ENCODE results near the gene TWIST2.

The TWIST2 gene

DNA sequence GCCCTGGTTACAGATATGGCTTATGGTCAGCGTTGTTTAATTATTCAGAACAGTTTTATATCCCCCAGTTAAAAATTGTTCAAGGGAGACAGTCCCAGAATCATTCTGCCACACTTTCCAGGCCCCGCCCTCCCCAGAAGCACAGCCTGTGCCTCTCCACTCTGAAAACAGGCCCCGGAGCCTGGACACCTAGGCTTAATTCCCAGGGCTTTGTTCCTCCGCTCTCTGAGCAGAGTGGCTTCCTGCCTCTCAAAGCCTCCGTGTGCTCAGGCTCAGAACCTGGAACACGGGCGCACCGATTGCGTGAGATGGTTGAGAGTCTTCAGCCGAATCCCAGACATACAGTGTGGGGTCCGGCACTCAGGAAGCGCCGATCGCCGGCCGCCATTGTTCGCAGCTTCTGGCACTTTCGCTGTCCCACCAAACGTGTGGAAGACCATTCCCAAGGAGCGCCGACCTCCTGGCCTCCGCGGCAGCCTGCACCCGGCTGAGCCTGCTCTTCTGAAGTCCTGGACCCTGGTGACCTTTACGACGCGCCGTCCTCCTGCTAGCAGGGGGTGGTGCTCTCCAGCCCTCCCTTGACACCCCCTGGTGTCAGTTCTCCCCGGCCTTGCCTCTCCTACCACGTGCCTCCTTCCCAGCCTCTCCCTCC is 45.6 kb downstream of the TWIST2 start:
- no peak overlapping the region for H3K27ac Mint-ChIP-seq
- H3K9me3 Mint-ChIP-seq (ENCODE audit: low read depth), result no peaks in the 10 kb centered on the region
- no peak overlapping the region for H3K4me3 Mint-ChIP-seq
- H3K36me3 Mint-ChIP-seq, result no peaks in the 10 kb centered on the region
- H3K4me1 Mint-ChIP-seq (ENCODE audit: low read depth), result no peaks in the 10 kb centered on the region
- peaks cover 2% of the 10 kb centered on the region for H3K27me3 Mint-ChIP-seq

DNA sequence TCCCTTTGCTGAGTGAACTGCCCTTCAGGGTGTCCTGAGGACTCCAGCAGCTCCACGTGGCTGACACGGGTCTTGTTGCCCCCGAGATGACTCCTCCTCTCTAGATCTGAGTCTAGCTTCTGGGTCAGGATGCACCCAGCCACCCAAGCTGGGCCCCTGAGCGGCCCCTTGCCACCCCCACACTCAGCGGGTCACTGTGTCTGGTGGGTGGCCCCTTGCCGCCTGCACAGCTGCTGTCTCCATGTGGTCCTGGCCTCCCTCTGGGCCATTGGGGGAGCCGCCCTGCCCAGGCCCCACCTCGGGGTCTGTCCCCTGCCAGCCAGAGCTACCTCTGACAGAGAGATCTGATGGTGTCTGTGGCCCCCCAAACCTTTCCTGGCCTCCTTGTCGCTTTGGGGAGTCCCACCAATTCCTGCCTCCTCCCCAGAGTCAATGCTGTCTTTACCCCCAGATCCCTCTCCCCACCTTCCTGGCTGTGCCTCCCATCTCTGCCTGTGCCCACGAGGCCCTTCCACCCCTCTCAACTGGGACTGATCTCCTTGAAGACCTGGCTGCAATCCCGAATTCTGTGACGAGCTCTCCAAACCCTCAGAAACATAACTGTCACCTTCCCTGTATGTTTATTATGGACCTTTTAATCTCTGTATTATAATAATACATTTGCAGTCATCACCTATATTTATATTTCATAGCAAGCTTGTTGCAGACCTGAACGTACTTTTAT is 46.5 kb downstream of the TWIST2 start:
- H3K9me3 Mint-ChIP-seq (ENCODE audit: low read depth), result no peaks in the 10 kb centered on the region
- no peaks in the 10 kb centered on the region for H3K36me3 Mint-ChIP-seq
- H3K27me3 Mint-ChIP-seq, result peaks cover 2% of the 10 kb centered on the region
- no peak overlapping the region for H3K27ac Mint-ChIP-seq
- no peak overlapping the region for H3K4me3 Mint-ChIP-seq
- no peaks in the 10 kb centered on the region for H3K4me1 Mint-ChIP-seq (ENCODE audit: low read depth)

DNA sequence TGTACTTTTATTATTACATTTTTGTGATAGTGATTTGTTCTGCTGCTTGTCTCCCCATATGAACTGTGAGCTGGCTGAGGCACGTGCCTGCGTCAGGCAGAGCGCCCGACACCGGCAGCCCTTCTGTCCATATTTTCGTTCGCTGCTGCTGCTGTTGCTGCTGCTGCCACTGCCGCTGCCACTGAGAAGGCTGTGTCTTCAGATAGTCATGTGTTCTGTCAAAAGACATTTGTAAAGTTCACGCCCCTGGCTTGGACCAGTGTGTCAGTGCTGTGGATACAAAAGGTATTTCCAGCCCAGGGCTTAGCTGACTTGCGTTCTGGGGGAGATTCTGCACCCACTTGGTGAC is 47.0 kb downstream of the TWIST2 start:
- H3K4me1 Mint-ChIP-seq (ENCODE audit: low read depth), result no peaks in the 10 kb centered on the region
- H3K4me3 Mint-ChIP-seq, result no peak overlapping the region
- peaks cover 2% of the 10 kb centered on the region for H3K27me3 Mint-ChIP-seq
- H3K36me3 Mint-ChIP-seq, result no peaks in the 10 kb centered on the region
- no peaks in the 10 kb centered on the region for H3K9me3 Mint-ChIP-seq (ENCODE audit: low read depth)
- H3K27ac Mint-ChIP-seq, result no peak overlapping the region

DNA sequence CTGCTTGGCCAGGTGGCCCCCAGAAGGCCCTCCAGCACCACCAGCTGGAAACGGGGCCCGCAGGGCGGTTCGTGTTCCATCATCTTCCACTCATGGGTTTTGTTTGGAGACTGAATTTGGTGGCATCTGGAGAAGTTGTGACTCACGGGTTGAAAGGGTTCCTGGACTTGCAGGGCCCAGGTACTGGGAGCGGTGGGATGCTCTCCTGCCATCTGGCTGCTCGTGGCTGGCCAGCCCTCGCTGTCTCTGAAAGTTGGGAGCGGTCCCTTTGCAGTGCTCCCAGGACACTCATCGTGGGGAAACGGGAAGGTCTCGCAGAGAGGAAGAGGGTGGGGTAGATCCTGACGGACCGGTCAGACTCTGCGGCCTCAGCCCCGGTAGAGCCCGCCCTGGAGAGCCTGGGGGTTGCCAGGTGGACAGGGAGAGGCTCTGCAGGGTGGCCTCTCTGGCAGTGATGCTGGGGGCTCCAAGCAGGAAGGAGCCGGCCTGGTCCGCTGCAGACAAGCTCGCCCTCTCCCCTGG is 47.5 kb downstream of the TWIST2 start:
- Mint-ChIP-seq H3K36me3 (no peaks in the 10 kb centered on the region), H3K4me3 (no peak overlapping the region), H3K27ac (no peak overlapping the region), H3K27me3 (peaks cover 2% of the 10 kb centered on the region), H3K4me1 (ENCODE audit: low read depth) (no peaks in the 10 kb centered on the region), H3K9me3 (ENCODE audit: low read depth) (no peaks in the 10 kb centered on the region)

DNA sequence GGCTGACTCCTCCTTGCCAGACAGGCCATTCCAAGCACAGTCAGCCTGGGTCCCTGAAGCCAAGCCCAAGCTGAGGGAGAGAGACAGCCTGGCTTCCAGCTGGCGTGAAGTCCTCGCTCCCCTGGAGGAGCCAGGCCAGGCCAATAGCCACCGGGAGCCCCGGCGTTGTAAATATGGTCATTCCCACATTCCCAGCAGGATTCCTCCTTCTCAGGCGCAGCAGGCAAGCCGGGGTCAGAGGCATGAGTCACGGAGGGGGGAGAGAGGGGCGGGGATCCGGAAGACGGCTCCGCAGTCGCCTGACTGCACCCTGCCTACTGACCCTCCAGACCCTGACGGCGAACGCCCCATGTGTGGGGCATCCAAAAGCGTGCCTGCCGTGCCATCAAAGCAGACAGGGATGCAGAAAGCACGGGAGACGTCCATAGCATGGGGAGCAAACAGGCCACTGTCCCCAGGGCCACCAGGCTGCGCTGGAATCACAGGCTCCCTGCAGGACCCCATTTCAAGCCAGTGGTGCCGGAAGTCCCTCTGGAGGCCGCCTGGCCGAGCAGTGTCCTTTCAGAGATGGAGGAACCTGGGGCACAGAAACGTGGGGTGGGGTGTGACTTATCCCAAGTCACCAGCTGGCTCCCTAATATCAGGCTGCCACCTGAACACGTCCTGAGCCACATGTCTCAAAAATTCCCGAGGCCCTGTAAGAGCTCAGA is 48.2 kb downstream of the TWIST2 start:
- Mint-ChIP-seq H3K27ac (no peak overlapping the region), H3K27me3 (peaks cover 2% of the 10 kb centered on the region), H3K4me3 (no peak overlapping the region), H3K36me3 (no peaks in the 10 kb centered on the region), H3K4me1 (ENCODE audit: low read depth) (no peaks in the 10 kb centered on the region), H3K9me3 (ENCODE audit: low read depth) (no peaks in the 10 kb centered on the region)

DNA sequence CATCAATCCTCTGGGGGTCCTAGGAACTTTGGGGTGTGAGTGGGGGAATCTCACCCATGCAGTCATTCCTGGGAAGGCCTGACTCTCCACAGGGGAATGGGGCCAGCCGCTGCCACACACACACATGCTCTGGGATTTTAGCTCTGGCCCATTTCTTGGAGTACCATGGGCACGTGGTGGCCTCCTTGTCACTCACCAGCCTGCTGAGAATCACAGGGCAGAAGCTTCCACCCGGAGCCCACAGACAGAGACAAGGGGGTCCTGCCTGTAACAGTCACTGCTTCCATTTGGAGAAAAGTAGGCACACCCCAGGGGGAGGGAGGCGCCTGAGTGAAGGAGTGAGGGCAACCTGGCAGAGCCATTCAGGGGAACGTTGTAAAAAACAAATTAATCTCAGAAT is 48.8 kb downstream of the TWIST2 start:
- H3K4me3 Mint-ChIP-seq, result no peak overlapping the region

DNA sequence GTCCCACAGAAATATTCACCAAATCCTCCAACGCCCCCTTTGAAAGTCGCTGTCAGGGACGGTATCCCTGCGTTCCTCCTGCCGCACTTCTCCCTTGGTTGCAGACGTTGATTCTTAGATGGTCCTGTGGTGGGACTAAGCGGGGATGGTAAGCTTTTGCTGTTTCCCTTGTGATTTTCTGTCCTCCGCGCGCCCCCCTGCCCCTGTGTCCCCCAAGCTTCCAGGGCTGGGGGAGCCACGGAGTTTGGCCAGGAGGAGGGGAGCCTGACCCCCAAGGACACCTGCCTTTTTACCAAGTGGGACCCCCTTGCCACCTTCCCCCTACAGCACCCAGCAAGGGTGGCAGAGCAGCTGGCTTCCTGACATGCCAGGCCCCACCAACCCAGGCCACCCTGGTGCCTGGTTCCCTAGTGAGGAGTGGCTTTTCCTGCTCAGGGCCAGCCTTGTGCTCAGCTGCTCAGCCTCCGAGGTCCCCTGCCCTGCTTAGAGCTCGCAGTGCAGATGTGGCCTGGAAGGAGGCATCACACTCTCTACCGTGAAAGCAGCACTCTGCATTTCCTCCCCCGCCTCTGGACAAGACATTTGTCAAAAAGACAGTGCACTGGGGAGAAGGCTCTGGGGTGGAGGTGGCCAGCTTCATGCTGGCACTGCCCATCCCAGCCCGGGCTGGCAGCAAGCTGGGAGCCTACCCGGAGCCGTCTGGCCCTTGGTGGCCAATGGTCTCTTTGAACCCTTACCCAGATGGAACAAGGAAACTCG is 49.4 kb downstream of the TWIST2 start:
- Mint-ChIP-seq H3K36me3 (no peaks in the 10 kb centered on the region), H3K9me3 (ENCODE audit: low read depth) (no peaks in the 10 kb centered on the region), H3K4me3 (no peak overlapping the region), H3K27me3 (peaks cover 3% of the 10 kb centered on the region), H3K27ac (no peak overlapping the region), H3K4me1 (ENCODE audit: low read depth) (no peaks in the 10 kb centered on the region)

More for the DNA sequence above, 48.8 kb downstream of the TWIST2 start:
- Mint-ChIP-seq H3K27ac (no peak overlapping the region), H3K4me1 (ENCODE audit: low read depth) (no peaks in the 10 kb centered on the region), H3K27me3 (peaks cover 3% of the 10 kb centered on the region), H3K9me3 (ENCODE audit: low read depth) (no peaks in the 10 kb centered on the region), H3K36me3 (no peaks in the 10 kb centered on the region)

DNA sequence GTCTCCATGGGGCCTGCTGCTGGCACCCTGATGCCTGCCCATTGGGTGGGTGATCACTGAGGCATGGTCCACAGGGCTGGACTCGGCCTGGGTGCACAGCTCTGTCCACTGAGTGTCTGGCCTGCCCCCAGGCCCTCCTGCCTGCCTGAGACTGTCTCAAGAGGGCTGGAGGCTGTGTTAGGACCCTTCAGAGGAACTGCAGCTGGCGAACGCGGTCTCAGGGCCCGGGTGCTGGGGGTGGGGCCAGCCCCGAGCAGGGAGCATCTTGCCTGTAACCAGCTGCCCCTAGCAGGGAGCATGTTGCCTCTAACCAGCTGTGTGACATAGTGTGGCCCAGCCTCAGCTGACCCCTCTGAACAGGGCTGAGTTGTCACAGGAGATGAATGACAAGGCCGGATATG is 50.0 kb downstream of the TWIST2 start:
- Mint-ChIP-seq H3K4me1 (ENCODE audit: low read depth) (no peaks in the 10 kb centered on the region), H3K4me3 (no peak overlapping the region), H3K9me3 (ENCODE audit: low read depth) (no peaks in the 10 kb centered on the region), H3K36me3 (no peaks in the 10 kb centered on the region), H3K27me3 (peaks cover 3% of the 10 kb centered on the region), H3K27ac (no peak overlapping the region)

DNA sequence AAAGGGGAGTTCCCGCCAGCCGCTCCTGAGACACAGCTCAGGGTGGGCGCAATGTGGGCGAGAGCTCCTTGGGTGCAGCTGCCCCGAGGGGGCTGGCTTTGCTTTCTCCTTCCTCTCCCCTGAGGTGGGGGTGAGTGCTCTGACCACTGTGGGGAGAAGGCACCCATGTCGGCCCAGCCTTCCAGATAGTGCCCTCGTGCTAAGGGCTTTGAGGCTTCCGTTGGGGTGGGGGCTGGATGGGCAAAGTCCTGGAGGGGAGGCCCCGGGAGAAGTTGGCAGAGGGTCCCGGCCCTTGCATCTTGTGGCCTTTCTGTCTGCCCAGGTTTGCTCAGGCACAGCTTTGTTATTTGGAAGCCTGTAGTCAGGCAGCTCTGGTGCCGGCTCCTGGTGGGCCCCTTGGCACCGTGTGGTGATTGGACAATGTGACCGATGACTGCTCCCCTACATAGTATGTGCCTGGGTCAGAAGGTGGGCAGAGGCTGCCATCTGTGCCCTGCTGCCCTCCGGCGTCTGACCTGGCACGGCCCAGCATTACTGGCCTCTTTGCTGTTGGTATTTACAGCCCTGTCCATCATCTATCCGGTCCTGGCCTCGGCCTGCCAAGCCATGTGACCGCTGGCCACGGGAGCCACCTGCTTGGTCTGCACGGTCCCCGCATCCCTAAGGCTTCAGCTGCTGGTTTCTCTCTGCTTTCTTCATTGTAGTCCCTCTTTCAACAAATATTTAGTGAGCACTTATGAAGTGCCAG is 50.8 kb downstream of the TWIST2 start:
- H3K27me3 Mint-ChIP-seq, result peaks cover 3% of the 10 kb centered on the region
- no peak overlapping the region for H3K27ac Mint-ChIP-seq
- H3K4me1 Mint-ChIP-seq (ENCODE audit: low read depth), result no peaks in the 10 kb centered on the region
- no peaks in the 10 kb centered on the region for H3K36me3 Mint-ChIP-seq
- H3K9me3 Mint-ChIP-seq (ENCODE audit: low read depth), result no peaks in the 10 kb centered on the region
- no peak overlapping the region for H3K4me3 Mint-ChIP-seq

DNA sequence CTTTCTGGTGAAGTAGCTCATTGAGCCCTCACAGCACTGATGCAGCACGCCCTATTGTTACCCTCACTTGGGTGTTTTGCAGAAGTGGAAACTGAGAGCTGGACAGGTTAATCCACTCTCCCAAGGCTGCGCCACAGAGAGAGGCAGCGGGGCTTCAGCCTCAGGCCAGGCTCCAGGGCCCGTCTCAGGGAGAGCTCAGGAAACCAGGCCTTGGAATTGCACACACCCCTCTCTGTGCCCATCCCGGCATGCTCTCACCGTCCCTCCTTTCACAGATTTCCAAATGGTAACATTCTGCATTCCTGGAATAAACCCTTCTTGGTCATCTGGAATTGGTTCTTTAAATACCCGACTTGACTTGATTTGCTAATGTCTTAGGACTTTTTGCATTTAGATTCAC is 51.5 kb downstream of the TWIST2 start:
- H3K27me3 Mint-ChIP-seq, result peaks cover 3% of the 10 kb centered on the region
- no peaks in the 10 kb centered on the region for H3K4me1 Mint-ChIP-seq (ENCODE audit: low read depth)
- no peaks in the 10 kb centered on the region for H3K36me3 Mint-ChIP-seq
- H3K27ac Mint-ChIP-seq, result no peak overlapping the region
- no peaks in the 10 kb centered on the region for H3K9me3 Mint-ChIP-seq (ENCODE audit: low read depth)
- no peak overlapping the region for H3K4me3 Mint-ChIP-seq

DNA sequence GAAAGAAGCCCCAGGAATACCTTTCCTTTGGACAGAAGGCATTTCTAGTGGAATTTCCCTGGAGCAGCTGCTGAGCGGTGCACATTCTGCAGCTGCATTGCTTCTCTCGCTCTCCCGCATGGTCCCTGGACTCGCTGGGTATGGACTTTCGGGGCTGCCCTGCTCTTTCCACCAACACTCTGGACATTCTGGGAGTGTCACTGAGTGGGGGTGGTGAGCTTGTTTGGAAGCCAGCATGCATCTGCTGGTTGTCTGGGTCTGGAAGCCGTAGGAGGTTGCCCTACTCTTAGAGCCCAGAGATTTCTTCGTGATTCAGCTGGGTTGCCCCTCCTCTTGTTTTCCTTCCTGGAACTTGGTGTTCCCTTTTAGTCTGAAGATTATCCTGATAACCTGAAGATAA is 52.6 kb downstream of the TWIST2 start:
- no peaks in the 10 kb centered on the region for H3K36me3 Mint-ChIP-seq
- peaks cover 3% of the 10 kb centered on the region for H3K27me3 Mint-ChIP-seq
- H3K9me3 Mint-ChIP-seq (ENCODE audit: low read depth), result no peaks in the 10 kb centered on the region
- no peak overlapping the region for H3K4me3 Mint-ChIP-seq
- no peaks in the 10 kb centered on the region for H3K4me1 Mint-ChIP-seq (ENCODE audit: low read depth)
- H3K27ac Mint-ChIP-seq, result no peak overlapping the region

DNA sequence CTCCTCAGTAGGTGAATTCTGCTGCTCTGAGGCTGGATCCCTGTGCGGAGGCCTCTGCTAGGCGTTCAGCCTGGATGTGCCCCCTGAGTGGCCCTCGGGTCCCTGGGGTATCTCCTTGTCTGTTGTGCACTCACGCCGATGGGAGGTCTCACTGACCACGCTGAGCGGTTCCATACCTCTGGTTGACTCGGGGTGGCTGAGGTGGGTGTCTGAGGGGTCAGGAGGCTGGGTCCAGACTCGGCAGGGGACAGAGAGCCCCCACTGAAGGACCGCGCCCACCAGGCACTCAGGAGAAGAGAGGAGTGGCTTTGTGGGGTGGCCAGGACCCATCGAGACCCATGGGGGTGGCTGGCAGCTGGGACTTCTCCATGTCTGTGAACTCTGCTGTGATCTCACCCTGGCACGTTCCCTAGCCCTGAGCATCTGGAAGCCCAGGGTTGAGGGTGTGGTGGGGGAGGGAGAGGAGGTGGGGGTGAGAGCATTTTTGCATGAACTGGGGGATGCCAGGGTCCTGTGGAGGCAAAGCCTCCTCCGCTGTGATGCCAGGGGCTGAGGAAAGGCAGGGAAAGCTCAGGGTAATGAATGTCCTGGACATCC is 53.7 kb downstream of the TWIST2 start:
- Mint-ChIP-seq H3K4me1 (ENCODE audit: low read depth) (no peaks in the 10 kb centered on the region), H3K36me3 (no peaks in the 10 kb centered on the region), H3K9me3 (ENCODE audit: low read depth) (no peaks in the 10 kb centered on the region), H3K27ac (no peak overlapping the region), H3K27me3 (peaks cover 7% of the 10 kb centered on the region), H3K4me3 (no peak overlapping the region)

DNA sequence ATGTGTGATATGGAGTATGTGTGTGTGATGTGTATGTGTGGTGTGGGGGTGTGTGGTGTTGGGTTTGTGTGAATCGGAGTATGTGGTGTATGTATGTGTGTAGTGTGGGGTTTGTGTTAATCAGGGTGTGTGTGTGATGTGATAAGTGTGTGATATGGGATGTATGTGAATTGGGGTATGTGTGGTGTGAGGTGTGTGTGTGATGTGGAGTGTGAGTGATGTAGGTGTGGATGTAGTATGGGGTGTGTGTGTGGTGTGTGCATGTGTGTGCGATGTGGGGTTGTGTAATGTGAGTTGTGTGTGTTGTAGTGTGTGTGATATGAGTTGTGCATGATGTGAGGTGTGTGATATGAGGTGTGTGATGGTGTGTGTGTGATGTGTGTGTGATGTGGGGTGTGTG is 54.4 kb downstream of the TWIST2 start:
- no peak overlapping the region for H3K4me3 Mint-ChIP-seq
- no peak overlapping the region for H3K27ac Mint-ChIP-seq
- H3K9me3 Mint-ChIP-seq (ENCODE audit: low read depth), result no peaks in the 10 kb centered on the region
- peaks cover 5% of the 10 kb centered on the region for H3K27me3 Mint-ChIP-seq
- no peaks in the 10 kb centered on the region for H3K4me1 Mint-ChIP-seq (ENCODE audit: low read depth)
- H3K36me3 Mint-ChIP-seq, result no peaks in the 10 kb centered on the region

DNA sequence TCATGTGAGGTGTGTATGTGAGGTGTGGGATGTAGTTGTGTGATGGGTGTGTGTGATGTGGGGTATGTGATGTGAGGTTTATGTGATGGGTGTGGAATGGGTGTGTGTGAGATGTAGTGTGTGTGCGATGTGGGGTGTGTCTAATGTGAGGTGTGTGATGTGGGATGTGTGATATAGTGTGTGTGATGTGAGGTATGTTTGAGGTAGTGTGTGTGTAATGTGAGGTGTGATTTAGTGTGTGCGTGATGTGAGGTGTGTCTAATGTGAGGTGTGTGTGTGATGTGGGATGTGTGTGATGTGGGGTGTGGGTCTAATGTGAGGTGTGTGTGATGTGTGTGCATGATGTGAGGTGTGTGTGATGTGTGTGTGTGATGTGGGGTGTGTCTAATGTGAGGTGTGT is 55.3 kb downstream of the TWIST2 start:
- Mint-ChIP-seq H3K4me3 (no peak overlapping the region), H3K36me3 (no peaks in the 10 kb centered on the region), H3K27me3 (peaks cover 5% of the 10 kb centered on the region), H3K9me3 (ENCODE audit: low read depth) (no peaks in the 10 kb centered on the region), H3K27ac (no peak overlapping the region), H3K4me1 (ENCODE audit: low read depth) (no peaks in the 10 kb centered on the region)

Data from activated naive CD8-positive, alpha-beta T cell (primary cell).